Measurements from ENCODE around the gene ACTR3.

Gene ACTR3

DNA sequence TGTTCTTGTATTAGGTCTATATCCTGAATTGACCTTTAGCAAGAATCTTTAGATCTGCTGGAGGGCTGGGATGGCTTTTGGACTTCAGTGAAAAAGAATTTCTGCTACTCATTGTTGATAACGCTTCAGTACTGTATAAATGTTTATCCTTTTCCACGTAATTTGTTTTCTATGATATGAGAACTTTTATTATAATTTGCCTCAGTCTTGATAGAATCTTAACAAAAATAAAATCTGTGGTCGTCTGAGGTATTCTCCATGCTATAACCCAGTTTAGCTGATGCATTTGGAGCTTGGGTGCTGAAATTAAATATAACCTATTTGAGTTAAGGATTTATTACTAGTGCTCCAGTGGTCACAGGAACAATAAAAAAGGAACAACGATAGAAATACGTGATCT, 71.1 kb downstream of the ACTR3 start:
- TF ChIP-seq, protein P1, sequence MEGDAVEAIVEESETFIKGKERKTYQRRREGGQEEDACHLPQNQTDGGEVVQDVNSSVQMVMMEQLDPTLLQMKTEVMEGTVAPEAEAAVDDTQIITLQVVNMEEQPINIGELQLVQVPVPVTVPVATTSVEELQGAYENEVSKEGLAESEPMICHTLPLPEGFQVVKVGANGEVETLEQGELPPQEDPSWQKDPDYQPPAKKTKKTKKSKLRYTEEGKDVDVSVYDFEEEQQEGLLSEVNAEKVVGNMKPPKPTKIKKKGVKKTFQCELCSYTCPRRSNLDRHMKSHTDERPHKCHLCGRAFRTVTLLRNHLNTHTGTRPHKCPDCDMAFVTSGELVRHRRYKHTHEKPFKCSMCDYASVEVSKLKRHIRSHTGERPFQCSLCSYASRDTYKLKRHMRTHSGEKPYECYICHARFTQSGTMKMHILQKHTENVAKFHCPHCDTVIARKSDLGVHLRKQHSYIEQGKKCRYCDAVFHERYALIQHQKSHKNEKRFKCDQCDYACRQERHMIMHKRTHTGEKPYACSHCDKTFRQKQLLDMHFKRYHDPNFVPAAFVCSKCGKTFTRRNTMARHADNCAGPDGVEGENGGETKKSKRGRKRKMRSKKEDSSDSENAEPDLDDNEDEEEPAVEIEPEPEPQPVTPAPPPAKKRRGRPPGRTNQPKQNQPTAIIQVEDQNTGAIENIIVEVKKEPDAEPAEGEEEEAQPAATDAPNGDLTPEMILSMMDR (IDR thresholded peaks at IDR 0.05; ENCODE audit: low read depth, low read length) = no peak
- DNase-seq (ENCODE audit: extremely low read depth, low read depth) = no peak

DNA sequence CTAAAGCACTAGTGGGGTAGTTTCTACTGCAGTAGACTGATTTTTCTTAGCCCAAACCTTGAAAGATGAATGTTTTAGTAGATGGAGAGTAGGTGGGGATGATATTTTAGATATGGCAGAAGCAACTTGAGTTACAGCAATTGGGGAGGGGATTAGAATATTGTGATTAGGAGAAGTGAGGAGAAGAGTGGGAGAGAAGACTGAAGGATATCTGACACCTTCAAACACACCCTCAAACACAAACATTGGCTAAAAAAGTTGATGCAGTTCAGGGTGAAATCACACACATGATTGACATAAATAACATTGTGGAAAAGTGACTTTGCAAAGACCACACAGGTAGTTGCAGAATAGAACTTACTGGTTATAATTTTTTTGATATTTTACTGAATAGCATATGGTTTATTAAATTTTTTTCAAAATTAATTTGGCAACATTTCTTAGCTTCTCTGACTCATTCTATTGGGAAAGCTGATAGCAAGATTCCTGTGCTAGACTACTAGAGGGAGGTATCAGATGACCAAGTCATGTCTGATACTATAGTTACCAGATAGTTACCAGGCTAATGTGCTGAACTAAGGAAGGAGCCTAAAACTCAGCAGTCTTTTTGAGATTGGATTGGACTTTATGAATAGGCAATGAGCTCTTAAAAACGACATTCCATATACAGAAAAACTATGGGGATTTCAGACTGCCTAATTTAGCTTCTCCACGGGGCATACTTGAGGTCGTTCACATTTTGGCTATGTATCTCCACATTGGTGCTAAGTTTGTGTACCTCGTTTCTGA, 73.0 kb downstream of the ACTR3 start:
- TF ChIP-seq, protein P1 (IDR thresholded peaks at IDR 0.05; ENCODE audit: low read depth, low read length) = no peak
- peak; percentile 41 for DNase-seq (ENCODE audit: extremely low read depth, low read depth)

DNA sequence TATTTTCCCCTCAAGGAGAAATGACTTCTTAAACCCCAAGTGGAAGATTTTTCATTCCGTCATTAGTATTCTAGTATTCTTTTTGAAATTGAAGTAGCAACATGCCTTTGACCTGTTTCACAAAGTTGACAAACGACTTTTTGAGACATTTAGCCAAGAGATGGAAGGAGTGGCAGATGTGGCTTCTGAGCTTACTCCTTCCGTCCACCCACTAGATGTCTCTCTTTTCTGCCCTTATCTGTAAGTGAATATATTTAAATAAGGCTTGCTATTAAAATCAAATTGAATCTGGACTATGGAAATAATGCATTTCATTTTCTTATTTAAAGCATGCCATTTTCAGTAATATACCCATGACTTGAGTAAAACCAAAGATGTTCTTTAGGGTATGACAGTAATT, 74.1 kb downstream of the ACTR3 start:
- no peak for DNase-seq (ENCODE audit: extremely low read depth, low read depth)
- TF ChIP-seq, protein P1 (IDR thresholded peaks at IDR 0.05; ENCODE audit: low read depth, low read length) = peak; percentile 26

DNA sequence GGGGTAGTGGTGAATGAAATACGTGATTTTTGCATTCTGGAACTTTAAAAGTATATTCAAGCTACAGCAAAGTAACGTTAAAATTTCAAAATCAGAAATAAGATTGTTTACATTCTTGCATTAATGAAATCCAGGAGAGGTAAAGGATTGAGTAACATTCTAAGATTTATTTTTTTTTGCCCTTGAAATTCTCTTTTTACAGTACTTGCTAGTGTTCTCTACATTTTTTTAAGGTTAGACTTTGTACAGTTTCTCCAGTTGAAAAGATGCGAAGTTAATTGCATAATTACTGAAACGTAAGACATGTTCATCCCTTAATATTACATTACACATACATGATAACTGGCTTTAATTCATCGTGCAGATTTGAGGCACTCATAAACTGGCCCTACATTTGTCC, 74.5 kb downstream of the ACTR3 start:
- TF ChIP-seq, protein P1 (IDR thresholded peaks at IDR 0.05; ENCODE audit: low read depth, low read length) = no peak
- no peak for DNase-seq (ENCODE audit: extremely low read depth, low read depth)

DNA sequence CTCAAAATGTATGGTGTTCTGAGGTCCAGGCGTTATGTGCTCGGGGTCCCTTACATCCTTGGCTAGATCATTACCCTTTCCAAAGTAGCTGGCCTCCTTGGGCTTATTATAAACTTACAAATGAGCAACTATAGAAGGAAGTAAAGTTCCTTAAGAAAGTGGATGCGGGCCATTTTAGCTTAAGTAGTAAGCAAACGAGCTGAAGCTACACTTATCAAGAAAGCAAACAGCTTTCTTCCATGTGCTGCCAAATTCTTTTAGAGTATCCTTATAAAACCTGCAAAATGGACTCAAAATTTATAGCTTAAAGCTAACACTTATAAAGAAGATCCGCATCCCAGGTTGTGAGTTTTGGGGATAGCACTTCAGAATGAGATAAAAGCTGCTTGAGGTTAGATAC, 75.3 kb downstream of the ACTR3 start:
- TF ChIP-seq, protein P1 (IDR thresholded peaks at IDR 0.05; ENCODE audit: low read depth, low read length) = no peak
- DNase-seq (ENCODE audit: extremely low read depth, low read depth) = no peak

DNA sequence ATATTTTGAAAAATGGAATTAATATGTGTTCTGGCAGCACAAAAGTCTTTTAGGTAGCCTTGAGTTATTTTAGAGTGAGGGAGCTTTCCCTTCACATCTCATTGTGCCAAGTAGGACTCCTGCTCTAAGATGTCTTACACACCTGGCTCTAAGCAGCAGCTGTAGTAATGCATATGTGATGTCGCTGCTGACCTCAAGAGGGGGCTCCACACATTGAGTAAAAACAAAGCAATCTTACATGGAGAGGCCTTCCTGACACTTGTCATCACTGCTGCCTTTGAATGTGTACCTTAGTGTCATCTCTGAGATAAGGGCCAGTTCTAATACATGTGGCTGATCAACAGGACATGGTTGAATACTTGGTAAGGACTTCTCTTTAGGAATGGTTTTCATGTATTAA, 75.8 kb downstream of the ACTR3 start:
- no peak for DNase-seq (ENCODE audit: extremely low read depth, low read depth)
- TF ChIP-seq, protein P1 (IDR thresholded peaks at IDR 0.05; ENCODE audit: low read depth, low read length) = peak; percentile 26

DNA sequence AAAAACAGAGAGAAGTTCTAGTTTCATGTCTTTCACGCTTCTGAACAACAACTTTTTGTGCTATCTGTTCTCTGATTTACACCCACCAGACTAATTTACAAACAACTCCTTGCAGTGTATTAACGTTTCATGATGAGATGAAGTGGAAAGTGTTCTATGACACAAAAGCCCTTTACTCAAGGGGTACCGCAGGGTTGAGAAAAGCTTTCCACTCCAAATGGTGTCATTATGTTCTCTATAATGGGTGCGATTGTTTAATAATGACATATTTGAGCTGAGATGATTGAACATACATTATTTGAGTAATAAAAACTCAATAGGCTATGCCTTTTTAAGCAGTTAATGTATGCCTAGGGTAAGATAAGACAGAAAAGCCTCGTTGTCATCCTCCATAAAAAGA, 76.3 kb downstream of the ACTR3 start:
- TF ChIP-seq, protein P1 (IDR thresholded peaks at IDR 0.05; ENCODE audit: low read depth, low read length) = no peak
- DNase-seq (ENCODE audit: extremely low read depth, low read depth) = no peak
